IPS-18c (cell line): Measurements from ENCODE around the gene PRIM2.
"Not testable (repeated sequence)": the region's sequence is repeated elsewhere in the genome, so short reads cannot be mapped to it uniquely, and the experiment has no call there.

Experiments
- H3K4me3 ChIP-seq: 2 replicates; pipeline ENCODE4 v1.7.0; 2013; ENCODE audit warnings: low read depth, mild to moderate bottlenecking, low read length, moderate library complexity; ENCODE audit not compliant: insufficient read depth
- H3K9me3 ChIP-seq: one replicate; pipeline ENCODE4 v1.6.1; 2013; ENCODE audit warnings: mild to moderate bottlenecking, low read length, moderate library complexity; ENCODE audit not compliant: control insufficient read depth, insufficient read depth

Gene PRIM2

DNA sequence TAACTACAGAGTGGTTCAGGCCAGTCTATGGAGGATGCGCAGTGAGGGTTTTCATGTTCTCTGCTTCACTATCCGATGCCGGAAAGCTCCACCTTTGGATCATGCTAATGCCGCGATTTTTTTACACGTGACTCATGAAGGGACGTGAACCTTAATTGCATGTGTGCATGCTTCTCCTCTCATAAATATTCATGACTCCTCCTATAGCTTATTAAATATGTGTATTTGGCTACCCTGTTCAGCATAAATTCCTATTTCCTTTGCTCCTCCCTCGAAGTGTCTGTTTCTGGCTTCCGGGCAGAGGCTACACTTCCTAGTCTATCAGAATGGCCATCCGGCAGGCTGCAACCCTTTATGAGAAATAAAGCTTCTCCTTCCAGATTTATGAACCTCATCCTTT is 185.0 kb downstream of the PRIM2 start:
- H3K4me3 ChIP-seq, H3K9me3 ChIP-seq: not testable (repeated sequence)

DNA sequence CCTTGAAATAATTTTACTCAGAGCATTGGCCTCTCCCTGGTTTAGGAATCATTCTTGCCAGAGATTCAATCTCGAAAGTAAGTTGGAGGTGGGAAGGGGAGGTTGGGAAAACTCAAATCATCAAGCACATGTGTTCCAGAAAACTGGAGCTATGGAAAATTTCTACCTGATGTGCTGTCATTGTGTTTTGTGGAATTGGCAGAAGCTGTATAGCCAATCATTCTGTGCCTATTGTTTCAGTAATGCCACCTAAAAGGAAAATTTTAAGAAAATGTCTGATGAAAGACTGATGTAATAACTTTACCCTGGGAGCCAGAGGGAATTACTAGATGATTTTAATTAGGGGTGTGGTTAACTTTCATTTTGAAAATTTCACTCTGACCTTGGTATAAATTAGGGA is 187.8 kb downstream of the PRIM2 start:
- not testable (repeated sequence) for H3K9me3 ChIP-seq, H3K4me3 ChIP-seq

DNA sequence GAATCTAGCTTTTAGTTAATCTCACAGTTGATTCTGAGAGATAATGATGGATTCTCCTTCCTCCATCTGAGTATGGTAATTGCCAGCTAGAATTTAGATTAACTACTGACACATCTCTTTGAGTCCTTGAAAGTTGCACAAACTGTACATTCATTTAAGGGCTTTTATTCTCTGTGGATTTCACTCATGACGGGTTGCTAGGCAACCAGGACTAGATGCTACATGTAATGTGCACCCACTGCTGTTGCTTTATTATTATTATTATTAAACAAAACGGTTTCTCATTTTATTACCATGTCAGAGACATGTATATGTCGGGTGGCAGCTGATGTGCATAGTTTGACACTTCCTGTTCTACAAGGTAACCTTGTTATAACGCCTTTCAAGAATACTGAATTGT is 193.0 kb downstream of the PRIM2 start:
- not testable (repeated sequence) for H3K9me3 ChIP-seq, H3K4me3 ChIP-seq

DNA sequence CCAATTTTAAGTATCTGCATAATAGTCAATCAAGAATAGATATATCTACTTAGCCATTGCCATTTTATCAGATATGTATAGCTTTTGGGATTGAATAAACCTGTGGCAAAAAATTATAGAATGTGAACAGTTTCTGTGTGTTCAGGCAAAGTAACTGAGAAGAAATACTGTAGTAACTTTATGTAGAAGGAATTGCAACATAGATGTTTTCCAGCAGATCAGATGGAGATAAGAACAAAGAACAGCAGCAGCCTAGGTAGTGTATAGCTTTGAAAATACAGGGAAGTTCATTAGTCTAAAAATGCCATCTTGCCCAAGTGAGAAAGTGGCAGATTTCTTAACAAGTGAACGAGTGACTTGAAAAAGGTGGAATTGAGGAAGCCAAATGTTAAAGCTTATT is 197.7 kb downstream of the PRIM2 start:
- not testable (repeated sequence) for H3K9me3 ChIP-seq, H3K4me3 ChIP-seq

DNA sequence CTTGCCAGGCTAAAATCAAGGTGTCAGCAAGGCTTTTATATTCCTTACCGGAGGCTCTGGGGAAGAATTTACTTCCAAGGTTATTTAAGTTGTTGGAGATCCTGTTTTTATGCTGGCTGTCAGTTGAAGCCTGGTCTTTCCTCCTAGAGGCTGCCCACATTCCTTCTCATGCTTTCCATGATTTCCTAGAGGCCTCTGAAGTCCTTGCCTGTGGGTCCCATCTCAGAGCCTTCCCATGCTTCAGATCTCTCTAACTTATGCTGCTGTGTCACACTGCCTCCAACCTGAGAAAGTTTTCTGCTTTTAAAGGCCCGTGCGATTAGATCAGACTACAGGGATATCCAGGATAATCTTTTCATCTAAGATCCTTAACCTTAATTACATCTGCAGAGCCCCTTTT is 198.4 kb downstream of the PRIM2 start:
- not testable (repeated sequence) for H3K4me3 ChIP-seq, H3K9me3 ChIP-seq

DNA sequence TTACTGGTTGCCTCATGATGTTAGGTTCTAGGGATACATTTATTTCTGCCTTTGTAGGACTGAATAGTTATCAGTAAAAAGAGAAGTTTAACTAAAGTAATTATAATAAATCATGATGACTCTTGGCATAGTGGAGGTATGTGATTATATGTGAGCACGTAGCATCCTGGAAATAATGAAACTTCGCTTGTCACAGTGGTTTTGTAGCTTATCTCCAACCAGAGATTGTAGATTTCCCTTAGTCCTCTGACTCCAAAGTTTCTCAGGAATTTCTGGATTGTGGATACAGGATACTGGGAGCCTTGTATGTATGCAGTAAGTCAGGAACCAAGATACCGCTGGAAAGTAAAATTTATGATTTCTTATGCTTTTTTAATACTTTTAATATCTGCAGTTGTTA is 199.3 kb downstream of the PRIM2 start:
- not testable (repeated sequence) for H3K4me3 ChIP-seq, H3K9me3 ChIP-seq

DNA sequence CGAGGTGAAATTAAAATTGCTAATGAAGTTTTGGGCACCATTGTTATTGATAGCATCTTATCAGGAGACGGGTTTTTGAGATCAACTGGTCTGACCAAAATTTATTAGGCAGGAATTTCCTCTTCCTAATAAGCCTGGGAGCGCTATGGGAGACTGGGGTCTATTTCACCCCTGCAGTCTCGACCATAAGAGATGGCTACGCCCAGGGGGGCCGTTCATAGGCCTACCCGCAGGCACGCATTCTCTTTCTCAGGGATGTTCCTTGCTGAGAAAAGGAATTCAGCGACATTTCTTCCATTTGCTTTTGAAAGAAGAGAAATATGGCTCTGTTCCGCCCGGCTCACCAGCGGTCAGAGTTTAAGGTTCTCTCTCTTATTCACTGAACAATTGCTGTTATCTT is 201.8 kb downstream of the PRIM2 start:
- not testable (repeated sequence) for H3K9me3 ChIP-seq, H3K4me3 ChIP-seq

DNA sequence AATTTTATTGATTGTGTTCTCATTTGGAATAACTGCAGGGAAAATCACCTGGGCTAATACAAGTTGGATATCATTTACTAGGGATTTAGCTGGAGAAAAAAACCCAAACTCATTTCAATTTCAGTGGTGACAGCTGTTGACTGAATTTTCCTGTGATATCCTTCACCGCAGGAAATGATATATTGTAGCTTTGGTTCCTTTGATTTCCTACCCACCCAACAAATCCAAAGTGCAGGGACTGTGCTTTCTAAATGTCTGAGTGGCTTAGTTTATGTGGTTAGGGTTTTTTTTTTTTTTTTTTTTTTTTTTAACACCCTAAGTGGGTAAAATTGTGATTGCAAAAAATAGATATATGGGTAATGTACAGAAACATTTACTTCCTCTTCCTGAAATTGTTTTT is 203.7 kb downstream of the PRIM2 start:
- H3K9me3 ChIP-seq, result not testable (repeated sequence)

DNA sequence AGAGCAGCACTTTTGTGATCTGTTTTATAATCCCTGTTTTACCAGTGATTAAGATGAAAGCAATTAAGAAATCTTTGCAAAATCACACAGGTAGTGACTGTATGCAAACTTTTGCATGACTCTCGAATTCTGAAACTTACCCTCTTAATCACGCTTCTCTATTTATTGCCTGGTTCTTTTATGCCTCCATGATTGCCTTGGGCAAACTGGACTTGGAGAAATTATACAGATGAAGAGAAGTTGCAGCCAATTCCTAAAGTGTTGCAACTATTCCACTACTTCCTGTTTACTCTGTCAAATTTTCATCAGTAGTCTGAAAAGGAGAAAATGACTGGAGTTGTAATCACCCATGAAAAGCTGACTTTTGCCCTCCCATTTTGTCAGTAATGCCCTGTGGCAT is 205.8 kb downstream of the PRIM2 start:
- not testable (repeated sequence) for H3K4me3 ChIP-seq, H3K9me3 ChIP-seq

More for the DNA sequence above, 203.7 kb downstream of the PRIM2 start:
- not testable (repeated sequence) for H3K4me3 ChIP-seq

DNA sequence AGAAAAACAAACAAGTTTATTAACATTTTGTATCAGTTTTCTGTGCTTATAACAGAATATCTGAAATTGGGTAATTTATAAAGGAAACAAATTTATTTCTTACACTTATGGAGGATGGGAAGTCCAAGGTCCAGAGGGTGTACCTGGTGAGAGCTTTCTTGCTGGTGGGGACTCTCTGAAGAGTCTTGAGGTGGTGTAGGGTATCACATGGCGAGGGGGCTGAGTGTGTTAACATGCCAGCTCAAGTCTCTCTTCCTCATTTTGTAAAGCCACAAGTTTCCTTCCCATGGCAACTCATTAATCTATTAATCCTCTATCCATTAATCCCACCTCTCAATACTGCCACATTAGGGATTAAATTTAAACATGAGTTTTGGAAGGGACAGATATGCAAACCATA is 212.3 kb downstream of the PRIM2 start:
- not testable (repeated sequence) for H3K9me3 ChIP-seq, H3K4me3 ChIP-seq

DNA sequence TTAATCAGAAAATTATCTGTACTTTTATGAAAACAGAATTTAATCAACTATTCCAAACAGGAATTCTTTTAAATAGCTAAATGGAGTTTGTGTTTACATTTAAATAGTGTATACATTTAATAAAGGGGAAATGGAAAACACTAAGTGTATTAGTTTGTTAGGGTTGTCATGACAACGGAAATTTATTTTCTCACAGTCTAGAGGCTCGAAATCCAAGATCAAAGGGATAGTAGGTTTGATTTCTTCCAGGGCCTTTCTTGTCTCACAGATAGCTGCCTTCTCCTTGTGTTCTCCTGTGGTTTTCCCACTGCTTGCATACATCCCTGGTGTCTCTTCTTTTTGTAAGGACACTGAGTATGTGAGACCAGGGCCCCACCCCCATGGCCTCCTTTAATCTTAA is 215.2 kb downstream of the PRIM2 start:
- H3K4me3 ChIP-seq, H3K9me3 ChIP-seq: not testable (repeated sequence)

DNA sequence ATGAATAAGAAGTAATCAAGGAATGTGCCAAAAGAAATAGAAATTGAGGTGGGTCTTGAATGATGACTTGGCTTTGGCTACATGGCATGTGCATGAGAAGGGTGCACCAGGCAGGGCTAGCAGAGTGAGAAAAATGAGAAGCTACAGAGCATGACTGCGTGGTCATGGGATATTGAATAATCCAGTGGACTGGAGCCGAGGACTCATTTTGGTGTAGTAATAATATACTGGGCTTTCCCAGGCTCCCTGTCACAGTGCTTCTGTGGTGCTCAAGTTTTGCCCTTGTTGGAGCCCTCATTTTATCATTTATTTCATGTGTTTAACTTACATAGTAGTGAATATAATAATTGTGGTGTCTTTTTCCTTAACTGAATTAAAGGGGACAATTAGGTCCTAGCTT is 217.7 kb downstream of the PRIM2 start:
- not testable (repeated sequence) for H3K4me3 ChIP-seq, H3K9me3 ChIP-seq

DNA sequence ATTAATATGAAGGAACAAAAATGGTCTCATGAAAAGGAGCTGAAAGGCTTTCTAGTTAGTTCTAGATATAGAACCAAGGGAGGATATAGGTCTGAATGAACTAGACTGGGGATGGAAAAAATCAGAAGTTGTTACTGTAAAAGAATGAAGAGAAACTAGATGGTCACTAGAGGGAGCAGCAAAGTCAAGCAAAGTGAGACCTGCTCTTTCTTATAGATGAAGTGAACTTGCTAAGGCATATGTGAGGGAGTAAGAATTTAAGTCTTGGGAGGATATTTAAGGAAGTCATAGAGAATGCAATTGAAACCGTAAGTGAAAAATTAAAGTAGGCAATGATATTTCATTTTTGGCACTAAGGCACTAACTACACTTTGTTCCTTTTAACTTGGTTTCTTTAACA is 218.6 kb downstream of the PRIM2 start:
- not testable (repeated sequence) for H3K9me3 ChIP-seq, H3K4me3 ChIP-seq

DNA sequence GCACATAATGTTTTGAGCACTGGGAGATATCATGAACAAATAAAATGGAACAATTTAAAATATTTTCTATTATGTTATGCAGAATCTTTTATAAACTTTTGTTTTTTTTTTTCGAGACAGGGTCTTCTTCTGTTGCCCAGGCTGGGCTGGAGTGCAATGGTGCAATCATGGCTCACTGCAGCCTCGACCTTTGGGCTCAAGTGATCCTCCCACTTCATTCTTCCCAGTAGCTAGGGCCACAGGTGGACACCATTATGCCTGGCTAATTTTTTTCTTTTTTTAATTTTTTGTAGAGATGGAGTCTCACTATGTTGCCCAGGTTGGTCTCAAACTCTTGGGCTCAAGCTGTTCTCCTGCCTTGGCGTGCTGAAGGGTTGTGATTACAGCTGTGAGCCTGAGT is 220.5 kb downstream of the PRIM2 start:
- H3K9me3 ChIP-seq, H3K4me3 ChIP-seq: not testable (repeated sequence)

DNA sequence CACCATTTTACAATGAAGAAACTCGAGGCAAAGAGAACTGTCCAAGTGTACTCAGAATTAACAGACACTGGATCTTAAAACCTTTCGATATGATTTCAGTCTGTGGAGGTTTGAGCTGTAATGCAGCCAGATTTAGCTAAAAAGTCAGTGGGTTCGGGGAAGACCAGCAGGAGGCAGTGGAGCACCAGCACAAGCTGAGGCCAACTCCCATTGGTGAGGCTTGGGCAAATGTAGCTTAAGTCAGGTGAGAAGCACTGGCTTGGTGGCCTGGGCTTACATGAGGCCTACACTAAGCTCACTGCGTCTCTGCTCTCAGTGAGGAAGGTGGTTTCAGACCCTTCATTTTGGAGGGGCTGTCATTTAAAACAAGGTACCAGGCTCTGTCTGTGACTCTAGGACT is 234.5 kb downstream of the PRIM2 start:
- not testable (repeated sequence) for H3K4me3 ChIP-seq, H3K9me3 ChIP-seq

DNA sequence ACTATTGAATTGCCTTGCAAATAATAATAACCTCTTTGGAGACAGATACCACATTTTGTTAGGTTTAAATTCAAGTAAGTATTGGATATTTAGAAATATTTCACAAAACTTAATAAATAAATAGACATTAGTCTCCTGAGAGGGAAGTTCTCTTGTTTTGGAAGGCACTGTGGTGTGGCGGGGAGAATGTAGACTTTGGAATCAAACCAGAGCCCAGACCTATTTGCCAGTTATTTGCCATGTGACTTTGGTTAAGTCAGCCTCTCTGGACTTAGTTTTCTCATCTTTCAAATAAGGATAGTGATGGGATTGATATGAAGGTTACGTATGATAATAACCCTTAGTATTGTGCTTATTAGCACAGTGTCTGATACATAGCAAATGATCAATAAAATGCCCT is 240.4 kb downstream of the PRIM2 start:
- not testable (repeated sequence) for H3K4me3 ChIP-seq, H3K9me3 ChIP-seq

DNA sequence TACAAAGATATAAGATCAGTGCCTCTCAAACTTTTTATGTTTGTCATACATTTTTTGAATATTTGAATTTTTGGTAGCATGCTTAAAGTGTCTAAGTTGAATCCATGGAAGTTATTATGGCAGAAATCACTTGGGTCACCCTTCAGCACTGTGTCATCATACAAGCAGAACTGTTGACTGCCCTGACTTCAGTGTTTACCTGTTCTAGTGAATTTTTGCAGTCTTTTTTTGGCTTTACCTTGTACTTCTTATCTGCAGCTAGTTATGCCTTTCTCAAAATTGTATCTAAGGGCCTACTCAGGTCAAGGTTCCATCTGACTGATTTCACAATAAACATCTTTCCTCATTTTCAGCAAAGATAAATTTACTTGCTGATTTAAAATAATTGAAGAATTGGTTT is 241.7 kb downstream of the PRIM2 start:
- not testable (repeated sequence) for H3K9me3 ChIP-seq, H3K4me3 ChIP-seq

DNA sequence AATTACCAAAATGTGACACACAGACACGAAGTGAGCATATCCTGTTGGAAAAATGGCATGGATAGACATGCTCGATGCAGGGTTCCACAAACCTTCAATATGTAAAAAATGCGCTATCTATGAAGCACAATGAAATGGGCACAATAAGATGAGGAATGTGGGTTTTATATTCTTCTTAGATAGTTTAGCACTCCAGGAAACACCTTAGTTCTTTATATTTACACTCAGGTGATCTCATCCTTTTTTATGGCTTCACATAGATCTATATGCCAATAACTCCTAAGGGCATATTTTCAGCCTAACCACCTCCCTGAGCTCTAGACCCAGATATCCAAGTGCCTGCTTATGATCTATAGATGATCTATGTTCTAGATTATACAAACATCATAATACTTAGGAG is 244.8 kb downstream of the PRIM2 start:
- not testable (repeated sequence) for H3K4me3 ChIP-seq, H3K9me3 ChIP-seq

DNA sequence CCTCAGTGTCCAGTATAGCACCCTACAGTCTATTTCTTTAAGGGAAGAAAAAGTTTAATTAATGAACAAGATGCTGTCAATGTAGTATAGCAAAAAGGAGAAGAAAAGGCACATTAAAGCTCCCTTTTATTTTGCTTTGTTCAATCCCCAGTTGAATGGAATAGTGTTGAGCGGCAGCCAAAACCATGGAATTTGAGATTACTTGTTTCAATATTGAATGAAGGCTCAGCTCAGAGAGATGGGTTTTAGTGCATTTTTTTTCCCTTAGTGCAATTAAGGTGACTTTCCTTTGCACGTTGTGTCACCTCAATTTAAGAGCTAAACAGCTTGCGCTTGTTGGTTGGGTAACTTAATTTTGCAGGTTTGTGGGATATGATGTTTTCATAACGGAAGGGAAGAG is 254.7 kb downstream of the PRIM2 start:
- not testable (repeated sequence) for H3K4me3 ChIP-seq, H3K9me3 ChIP-seq

DNA sequence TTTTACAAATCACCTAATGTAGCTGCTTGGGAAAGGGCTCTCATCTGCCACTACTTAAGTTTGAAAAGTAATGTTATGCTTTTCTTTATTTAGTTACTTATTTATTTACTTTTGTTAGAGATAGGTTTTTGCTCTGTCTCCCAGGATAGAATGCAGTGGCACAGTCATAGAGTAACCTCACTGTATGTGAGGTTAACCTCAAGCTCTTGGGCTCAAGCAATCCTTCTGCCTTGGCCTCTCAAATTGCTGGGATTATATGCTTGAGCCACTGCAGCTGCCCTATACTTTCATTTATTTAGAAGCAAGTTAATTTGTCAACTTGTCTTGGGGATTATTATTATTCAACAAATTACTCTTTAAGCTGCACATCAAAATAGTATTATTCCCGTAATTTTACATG is 255.4 kb downstream of the PRIM2 start:
- not testable (repeated sequence) for H3K9me3 ChIP-seq, H3K4me3 ChIP-seq
